Activated CD8-positive, alpha-beta memory T cell treated with anti-CD3 and anti-CD28 coated beads for 36 hours (primary cell): ENCODE results near the gene SLAMF8. TPM values are rescaled to one million over a fixed set of nuclear protein-coding genes. Genes with fewer than 3 reads are reported as not detected.

Experiments used
- CTCF ChIA-PET: fragments of 350-600 bp; sonication (Branson Sonifier 250); formaldehyde crosslinking; loops from one replicate; lab custom pipeline; 2021; ENCODE audit warnings: antibody characterized with exemption; lab: Charles Lee
- POLR2A ChIA-PET: fragments of 350-600 bp; sonication (Branson Sonifier 250); formaldehyde crosslinking; loops from one replicate; lab custom pipeline; 2021; ENCODE audit warnings: antibody characterized with exemption; lab: Charles Lee
- total RNA-seq, 2 experiments: library from RNA; stranded (reverse); gene quantifications; one replicate each; pipeline ENCODE4 v1.2.3, GENCODE V29; 2021

SLAMF8 gene
- total RNA-seq, 2 experiments from 2014 or later, result 2.8 to 3.6 TPM

DNA sequence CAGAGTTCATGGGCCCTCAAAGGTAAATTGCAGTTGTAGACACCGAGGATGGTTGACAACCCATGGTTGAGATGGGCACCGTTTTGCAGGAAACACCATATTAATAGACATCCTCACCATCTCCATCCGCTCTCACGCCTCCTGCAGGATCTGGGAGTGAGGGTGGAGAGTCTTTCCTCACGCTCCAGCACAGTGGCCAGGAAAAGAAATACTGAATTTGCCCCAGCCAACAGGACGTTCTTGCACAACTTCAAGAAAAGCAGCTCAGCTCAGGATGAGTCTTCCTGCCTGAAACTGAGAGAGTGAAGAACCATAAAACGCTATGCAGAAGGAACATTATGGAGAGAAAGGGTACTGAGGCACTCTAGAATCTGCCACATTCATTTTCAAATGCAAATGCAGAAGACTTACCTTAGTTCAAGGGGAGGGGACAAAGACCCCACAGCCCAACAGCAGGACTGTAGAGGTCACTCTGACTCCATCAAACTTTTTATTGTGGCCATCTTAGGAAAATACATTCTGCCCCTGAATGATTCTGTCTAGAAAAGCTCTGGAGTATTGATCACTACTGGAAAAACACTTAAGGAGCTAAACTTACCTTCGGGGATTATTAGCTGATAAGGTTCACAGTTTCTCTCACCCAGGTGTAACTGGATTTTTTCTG, 9.3 kb downstream of the SLAMF8 start:
- POLR2A ChIA-PET, result no interaction called here

GRCh38 chr1:159838715-159839114, 12.0 kb downstream of the SLAMF8 start:
- ChIA-PET CTCF (no interaction called here), POLR2A (no interaction called here)

More for the DNA sequence above, 9.3 kb downstream of the SLAMF8 start:
- CTCF ChIA-PET, result no interaction called here

- CTCF ChIA-PET, result interaction anchor here (1.3 to 1.9 kb wide), 3 partner anchors 15 to 40 kb away, joined by 3 to 5 read pairs (median 4); no protein-coding TSS in a partner anchor
- POLR2A ChIA-PET, result no interaction called here
Measured at GRCh38 chr1:159839116-159839849, 12.6 kb downstream of the SLAMF8 start.

DNA sequence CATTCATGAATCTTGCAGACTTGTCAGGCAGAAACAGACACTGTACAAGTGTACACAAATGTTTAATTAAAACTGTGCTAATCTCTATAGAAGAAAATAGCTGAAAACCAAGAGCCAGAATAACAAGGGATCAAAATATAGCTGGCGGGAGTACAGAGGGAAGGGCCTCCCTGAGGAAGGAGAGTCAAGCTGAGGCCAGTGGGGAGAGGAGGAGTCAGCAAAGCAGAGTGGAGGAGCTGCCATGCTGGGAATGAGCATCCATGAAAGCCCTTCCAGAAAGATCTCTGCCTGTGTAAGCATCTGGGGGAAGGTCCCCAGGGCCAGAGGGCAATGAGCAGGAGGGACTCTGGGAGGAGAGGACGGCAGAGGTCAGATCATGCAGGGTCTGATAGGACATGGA, 15.1 kb downstream of the SLAMF8 start:
- ChIA-PET POLR2A (no interaction called here), CTCF (interaction anchor here (1.7 kb wide), 1 partner anchor 52 kb away, joined by 5 read pairs; no protein-coding TSS in a partner anchor)

DNA sequence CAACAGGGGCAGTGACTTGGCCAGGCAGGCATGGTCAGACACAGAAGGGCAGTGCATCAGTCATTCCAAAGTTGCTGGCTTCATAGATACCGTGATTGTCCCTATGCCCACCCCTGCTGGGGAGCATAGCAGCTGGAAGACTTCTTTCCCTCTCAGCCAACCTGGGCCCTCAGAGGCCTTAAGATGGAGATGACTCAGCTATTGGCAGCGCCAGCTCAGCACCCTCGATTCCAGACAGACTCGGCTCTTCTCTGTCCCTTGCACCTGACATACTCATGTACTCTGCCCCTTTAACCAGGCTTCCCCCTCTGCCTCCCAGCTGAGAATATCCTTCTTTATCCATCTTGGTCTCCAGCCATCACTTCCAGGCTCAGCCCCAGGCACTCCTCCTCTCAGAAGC, 16.8 kb downstream of the SLAMF8 start:
- CTCF ChIA-PET, result interaction anchor here (1.8 kb wide), 1 partner anchor 44 kb away, joined by 4 read pairs; no protein-coding TSS in a partner anchor

DNA sequence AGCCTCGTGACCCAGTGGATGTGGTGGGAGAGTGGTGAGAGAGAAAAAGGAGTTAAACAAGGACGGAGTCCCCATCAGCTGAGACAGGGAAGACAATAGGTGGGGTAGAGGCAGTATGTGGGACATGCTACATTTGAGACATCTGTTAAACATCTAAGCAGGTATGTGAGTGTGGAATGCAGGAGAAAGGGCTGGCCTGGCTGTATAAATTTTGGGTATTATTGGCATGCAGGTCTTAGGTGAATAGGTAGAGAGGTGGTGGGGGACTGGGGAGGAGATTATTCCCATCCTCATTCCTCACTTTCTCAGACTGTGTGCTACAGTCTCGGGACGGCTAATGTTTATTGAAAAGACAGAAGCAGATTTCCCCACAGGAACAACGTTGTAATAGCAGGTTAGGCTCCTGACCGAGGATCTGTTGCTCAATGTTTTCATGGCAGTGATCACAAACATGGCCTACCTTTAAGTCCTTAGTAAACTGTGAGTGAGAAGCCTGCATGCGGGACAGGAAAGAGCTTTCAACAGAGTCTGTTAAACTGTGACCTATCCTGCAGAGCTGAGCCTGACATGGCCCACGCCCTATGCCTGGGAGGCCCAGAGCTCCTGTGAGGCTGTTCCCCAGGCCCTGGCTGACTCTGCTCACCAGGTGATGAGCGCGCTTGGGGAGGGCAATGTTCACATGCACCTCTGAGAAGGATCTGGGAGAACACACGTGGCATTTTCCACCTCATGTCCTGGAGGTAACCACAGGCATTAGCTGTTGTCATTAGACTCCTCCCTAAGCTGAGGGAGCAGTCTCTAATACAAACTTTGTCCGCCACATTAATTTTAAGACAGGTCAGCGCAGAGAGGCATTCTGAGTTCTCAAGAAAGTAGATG, 19.3 kb downstream of the SLAMF8 start:
- CTCF ChIA-PET, result interaction anchor here (1.7 kb wide), 1 partner anchor 162 kb away, joined by 3 read pairs; no protein-coding TSS in a partner anchor
- POLR2A ChIA-PET, result no interaction called here

More for the DNA sequence above, 16.8 kb downstream of the SLAMF8 start:
- POLR2A ChIA-PET, result no interaction called here

- CTCF ChIA-PET, result interaction anchor here (1.7 kb wide), 1 partner anchor 160 kb away, joined by 3 read pairs; no protein-coding TSS in a partner anchor
- POLR2A ChIA-PET, result no interaction called here
Measured at GRCh38 chr1:159847231-159847630, 20.6 kb downstream of the SLAMF8 start.

DNA sequence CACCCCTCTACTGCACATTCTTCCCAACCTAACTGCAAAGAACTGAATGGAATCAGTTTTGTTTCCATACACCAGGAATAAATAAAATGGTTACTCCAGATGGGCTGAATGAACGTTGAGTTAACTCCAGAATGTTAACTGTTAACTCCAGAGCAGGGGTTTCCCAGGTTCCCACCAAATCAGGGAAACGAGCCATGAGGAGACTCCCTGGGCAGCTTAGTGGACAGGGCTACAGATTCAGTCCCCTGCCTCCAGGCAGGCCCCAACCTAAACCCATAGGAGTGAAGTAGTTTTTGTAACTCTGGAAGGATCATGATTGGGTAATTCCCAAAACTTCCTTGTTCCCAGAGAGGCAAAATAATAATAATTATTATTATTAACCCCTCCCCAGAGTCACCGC, 21.7 kb downstream of the SLAMF8 start:
- ChIA-PET POLR2A (no interaction called here), CTCF (no interaction called here)

DNA sequence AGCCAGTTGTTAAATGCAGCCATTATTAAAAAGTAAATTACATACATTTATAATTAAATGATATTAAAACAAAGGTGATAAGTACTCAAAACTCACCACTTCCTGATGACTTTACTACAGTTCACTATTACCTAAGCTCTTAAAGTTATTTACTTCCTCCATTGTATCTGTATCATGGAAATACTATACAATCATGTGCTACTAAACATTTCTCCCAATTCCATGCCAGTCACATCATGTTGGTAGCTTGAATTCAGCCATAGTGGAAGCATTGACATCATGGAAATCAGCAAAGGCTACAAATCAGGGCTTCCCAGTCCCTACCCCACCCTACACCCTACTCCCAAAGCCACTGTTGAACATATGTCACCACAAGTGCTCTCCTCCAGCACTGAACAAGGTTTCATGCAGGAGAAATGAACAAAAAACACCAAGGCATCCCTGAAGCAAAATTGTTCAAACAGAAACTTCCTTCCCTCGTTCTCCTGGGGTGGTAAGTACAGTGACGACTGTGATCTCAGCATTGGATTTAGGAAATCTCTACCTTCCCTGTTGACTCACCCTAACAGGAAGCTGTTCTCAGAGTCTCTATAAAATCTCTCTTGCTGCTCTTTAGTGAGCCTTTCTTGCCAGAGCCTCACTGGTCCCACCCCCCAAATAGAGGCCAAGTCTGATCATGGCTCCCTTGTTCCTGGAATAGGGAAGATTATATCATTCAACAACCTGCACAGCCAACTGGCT, 23.1 kb downstream of the SLAMF8 start:
- CTCF ChIA-PET, result interaction anchor here (1.1 kb wide), 1 partner anchor 11 kb away, joined by 3 read pairs; no protein-coding TSS in a partner anchor
- POLR2A ChIA-PET, result no interaction called here

DNA sequence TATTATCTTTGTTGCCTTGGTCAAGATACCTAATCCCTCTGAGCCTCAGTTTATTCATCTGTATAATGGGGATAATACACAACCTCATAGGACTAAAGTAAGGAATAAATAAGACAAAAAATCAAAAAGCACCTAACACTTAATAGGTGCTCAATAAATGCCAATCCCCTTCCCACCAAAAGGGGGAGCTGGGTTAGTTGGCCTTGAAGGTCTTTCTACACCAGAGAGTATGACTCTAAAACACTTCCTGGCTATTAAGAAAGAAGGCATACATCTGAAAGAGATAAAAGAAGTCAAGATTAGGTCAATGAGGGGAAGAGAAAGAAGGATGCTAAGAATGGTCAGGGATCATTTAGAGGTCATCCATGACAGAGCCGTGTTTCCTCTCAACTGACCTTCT, 24.7 kb downstream of the SLAMF8 start:
- CTCF ChIA-PET, result no interaction called here
- POLR2A ChIA-PET, result interaction anchor here (0.6 kb wide), 1 partner anchor 34 kb away, joined by 4 read pairs; no protein-coding TSS in a partner anchor

DNA sequence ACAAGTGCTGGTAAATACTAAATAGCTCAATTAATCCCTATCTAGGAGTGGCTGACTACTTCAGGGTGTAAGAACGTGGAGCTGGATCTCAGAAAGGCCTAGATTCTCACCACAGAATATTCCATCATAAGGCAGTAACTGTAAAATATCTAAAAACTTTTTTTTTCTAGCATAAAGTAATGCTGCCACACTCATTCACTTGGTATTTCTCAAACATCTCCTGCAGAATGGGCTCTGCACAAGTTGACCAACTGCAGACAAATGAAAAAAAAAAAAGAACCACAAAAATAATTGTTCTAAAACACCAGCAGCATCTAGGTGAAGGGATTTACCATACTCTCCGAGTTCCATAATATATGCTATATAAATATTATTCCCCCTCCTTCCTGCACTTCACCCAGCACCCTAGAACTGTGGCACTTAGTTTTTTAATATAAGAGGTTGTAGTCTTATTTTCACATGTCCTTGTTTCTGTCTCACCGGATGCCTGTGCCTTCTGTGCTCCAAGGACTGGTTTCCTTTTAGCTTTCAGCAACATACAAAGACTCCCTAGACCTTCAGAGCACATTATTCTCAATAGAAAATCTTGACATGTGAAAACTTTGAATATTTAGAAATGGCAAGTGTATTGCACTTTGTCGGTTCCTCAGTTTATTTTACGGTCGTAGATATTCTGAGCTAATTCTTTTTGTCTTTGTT, 26.9 kb downstream of the SLAMF8 start:
- POLR2A ChIA-PET, result no interaction called here

GRCh38 chr1:159854116-159854692, 27.5 kb downstream of the SLAMF8 start:
- ChIA-PET POLR2A (no interaction called here), CTCF (interaction anchor here (1.2 kb wide), 1 partner anchor 14 kb away, joined by 4 read pairs; no protein-coding TSS in a partner anchor)

More for the DNA sequence above, 26.9 kb downstream of the SLAMF8 start:
- CTCF ChIA-PET, result interaction anchor here (1.2 kb wide), 1 partner anchor 13 kb away, joined by 4 read pairs; no protein-coding TSS in a partner anchor

- ChIA-PET CTCF (no interaction called here), POLR2A (no interaction called here)
Measured at GRCh38 chr1:159854693-159855192, 28.1 kb downstream of the SLAMF8 start.

- CTCF ChIA-PET, result no interaction called here
- POLR2A ChIA-PET, result no interaction called here
Measured at GRCh38 chr1:159855709-159856108, 29.0 kb downstream of the SLAMF8 start.

GRCh38 chr1:159856576-159856975, 29.9 kb downstream of the SLAMF8 start:
- CTCF ChIA-PET, result no interaction called here
- POLR2A ChIA-PET, result no interaction called here

DNA sequence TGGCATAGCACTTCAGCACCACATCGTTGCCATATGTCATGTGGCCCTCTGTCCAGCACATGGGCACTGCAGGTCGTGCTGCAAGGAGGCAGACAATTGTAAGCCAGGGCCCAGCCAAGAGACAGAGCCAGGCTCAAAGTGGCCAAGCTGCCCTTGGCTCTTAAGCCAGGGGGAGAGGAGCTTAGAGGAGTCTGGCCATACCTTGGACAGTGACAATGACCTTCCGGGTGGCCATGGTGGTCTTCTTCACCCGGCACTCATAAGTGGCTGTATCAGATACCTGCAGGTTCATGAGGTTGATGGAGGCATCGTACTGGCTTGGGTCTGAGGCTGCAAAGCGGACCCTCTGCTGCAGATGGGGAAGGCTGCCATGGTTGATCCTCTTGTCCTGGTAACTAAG, 31.2 kb downstream of the SLAMF8 start:
- CTCF ChIA-PET, result interaction anchor here (1.2 kb wide), 1 partner anchor 17 kb away, joined by 3 read pairs; no protein-coding TSS in a partner anchor
- POLR2A ChIA-PET, result no interaction called here

- POLR2A ChIA-PET, result no interaction called here
- CTCF ChIA-PET, result interaction anchor here (1.4 kb wide), 1 partner anchor 10 kb away, joined by 3 read pairs; no protein-coding TSS in a partner anchor
Measured at GRCh38 chr1:159859767-159860322, 33.2 kb downstream of the SLAMF8 start.
